ENCODE data around the gene CEMP1. TPM values are rescaled to one million over a fixed set of nuclear protein-coding genes. Genes with fewer than 3 reads are reported as not detected.

CEMP1 gene
- total RNA-seq, 1 experiment from 2014 or later = 0.15 TPM

DNA sequence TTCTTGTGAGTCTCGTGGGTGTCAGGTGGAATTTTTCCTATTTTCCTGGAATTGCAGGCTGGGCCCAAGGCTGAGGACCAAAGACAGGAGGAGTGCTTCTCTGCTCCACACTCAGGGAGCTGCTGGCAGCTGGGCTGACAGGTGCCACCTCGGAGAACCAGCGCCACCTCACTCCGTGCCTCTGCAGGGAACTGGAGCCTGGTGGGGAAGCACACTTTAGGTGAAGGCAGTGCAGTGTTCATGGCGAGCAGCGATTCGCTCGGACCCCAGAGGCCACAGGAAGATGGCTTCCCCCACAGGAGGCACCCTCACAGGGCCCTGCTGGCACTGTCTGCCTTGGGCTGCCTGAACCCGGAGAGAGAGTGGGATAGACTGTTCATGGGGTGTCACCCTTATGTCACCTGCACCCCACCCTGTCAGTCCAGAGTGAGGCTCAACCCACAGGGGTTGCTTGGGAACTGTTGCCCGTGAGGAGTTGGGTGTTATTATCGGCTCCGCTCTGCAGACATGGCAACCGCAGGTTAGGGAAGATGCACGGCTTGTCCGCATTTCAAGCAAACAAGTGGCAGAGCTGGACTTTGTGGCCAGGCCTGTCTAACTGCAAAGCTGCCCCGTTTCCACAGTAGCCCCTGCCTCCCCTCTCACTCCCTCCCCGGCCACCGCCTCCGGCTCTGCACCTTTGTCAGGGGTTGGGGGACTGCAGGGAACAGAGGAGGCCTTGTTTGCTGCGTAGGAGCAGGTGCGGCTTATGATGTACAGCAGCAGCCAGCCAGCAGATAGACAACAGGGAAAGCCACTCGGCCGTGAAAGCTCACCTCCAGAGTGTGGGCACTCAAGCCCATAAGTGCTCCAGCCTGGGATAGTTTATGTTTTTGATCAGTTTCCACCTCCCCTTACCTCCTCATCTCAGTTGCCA lies 40.8 kb downstream of the CEMP1 start:
- TF ChIP-seq E2F5 (CRISPR knock-in tag; IDR thresholded peaks at IDR 0.05) (no peak), PRDM15 (CRISPR knock-in tag; IDR thresholded peaks at IDR 0.05) (0 out of 2 replicates have a peak, but pooled peaks have one; percentile 10)
- TF ChIP-seq, protein P1, sequence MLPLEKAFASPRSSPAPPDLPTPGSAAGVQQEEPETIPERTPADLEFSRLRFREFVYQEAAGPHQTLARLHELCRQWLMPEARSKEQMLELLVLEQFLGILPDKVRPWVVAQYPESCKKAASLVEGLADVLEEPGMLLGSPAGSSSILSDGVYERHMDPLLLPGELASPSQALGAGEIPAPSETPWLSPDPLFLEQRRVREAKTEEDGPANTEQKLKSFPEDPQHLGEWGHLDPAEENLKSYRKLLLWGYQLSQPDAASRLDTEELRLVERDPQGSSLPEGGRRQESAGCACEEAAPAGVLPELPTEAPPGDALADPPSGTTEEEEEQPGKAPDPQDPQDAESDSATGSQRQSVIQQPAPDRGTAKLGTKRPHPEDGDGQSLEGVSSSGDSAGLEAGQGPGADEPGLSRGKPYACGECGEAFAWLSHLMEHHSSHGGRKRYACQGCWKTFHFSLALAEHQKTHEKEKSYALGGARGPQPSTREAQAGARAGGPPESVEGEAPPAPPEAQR (CRISPR knock-in tag; IDR thresholded peaks at IDR 0.05) = no peak
- H3K9me3 Mint-ChIP-seq = no peaks in the 10 kb centered on the region
- no peak for ATAC-seq
- no peaks in the 10 kb centered on the region for H3K36me3 Mint-ChIP-seq
- H3K27me3 Mint-ChIP-seq (ENCODE audit: low read depth) = no peaks in the 10 kb centered on the region
- CTCF ChIA-PET = interaction anchor here (1.4 kb wide), 1 partner anchor 11 kb away, joined by 6 read pairs; no protein-coding TSS in a partner anchor
- no peak overlapping the region for H3K4me3 Mint-ChIP-seq
- no peak for DNase-seq (ENCODE audit: low spot score)
- H3K4me1 Mint-ChIP-seq = 0 out of 2 replicates have a peak, but pooled peaks cover 4% of the 10 kb centered on the region
- H3K27ac Mint-ChIP-seq = no peak overlapping the region
- POLR2A ChIA-PET = no interaction called here

GRCh38 chr16:2489581-2489980 lies 41.6 kb downstream of the CEMP1 start:
- H3K9me3 Mint-ChIP-seq = no peaks in the 10 kb centered on the region
- TF ChIP-seq ZNF121 (CRISPR knock-in tag; IDR thresholded peaks at IDR 0.05) (no peak), EMX1 (CRISPR knock-in tag; IDR thresholded peaks at IDR 0.05) (no peak), NFATC4 (CRISPR knock-in tag; IDR thresholded peaks at IDR 0.05) (no peak), ZNF532 (CRISPR knock-in tag; IDR thresholded peaks at IDR 0.05; ENCODE audit: borderline replicate concordance) (no peak), HMGXB4 (CRISPR knock-in tag; IDR thresholded peaks at IDR 0.05) (no peak), USF2 (CRISPR knock-in tag; IDR thresholded peaks at IDR 0.05) (no peak)
- TF ChIP-seq, protein P2, sequence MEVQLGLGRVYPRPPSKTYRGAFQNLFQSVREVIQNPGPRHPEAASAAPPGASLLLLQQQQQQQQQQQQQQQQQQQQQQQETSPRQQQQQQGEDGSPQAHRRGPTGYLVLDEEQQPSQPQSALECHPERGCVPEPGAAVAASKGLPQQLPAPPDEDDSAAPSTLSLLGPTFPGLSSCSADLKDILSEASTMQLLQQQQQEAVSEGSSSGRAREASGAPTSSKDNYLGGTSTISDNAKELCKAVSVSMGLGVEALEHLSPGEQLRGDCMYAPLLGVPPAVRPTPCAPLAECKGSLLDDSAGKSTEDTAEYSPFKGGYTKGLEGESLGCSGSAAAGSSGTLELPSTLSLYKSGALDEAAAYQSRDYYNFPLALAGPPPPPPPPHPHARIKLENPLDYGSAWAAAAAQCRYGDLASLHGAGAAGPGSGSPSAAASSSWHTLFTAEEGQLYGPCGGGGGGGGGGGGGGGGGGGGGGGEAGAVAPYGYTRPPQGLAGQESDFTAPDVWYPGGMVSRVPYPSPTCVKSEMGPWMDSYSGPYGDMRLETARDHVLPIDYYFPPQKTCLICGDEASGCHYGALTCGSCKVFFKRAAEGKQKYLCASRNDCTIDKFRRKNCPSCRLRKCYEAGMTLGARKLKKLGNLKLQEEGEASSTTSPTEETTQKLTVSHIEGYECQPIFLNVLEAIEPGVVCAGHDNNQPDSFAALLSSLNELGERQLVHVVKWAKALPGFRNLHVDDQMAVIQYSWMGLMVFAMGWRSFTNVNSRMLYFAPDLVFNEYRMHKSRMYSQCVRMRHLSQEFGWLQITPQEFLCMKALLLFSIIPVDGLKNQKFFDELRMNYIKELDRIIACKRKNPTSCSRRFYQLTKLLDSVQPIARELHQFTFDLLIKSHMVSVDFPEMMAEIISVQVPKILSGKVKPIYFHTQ (CRISPR knock-in tag; IDR thresholded peaks at IDR 0.05) = no peak
- DNase-seq (ENCODE audit: low spot score) (no peak), ATAC-seq (no peak)
- H3K27ac Mint-ChIP-seq = peak overlapping the region; percentile 60; the same call in 1 of the 2 replicates
- no peaks in the 10 kb centered on the region for H3K36me3 Mint-ChIP-seq
- no peaks in the 10 kb centered on the region for H3K27me3 Mint-ChIP-seq (ENCODE audit: low read depth)
- 0 out of 2 replicates have a peak, but pooled peaks cover 4% of the 10 kb centered on the region for H3K4me1 Mint-ChIP-seq
- no peak overlapping the region for H3K4me3 Mint-ChIP-seq
- POLR2A ChIA-PET = no interaction called here
- CTCF ChIA-PET = interaction anchor here (2.1 kb wide), 1 partner anchor 12 kb away, joined by 12 read pairs; no protein-coding TSS in a partner anchor
